Ishikawa (cell line): Measurements from ENCODE around the gene CERT1.

Source experiments
- EGR1 ChIP-seq: IDR thresholded peaks from 2 replicates; pipeline ENCODE4 v1.6.1; 2012
- EP300 ChIP-seq: IDR thresholded peaks from 2 replicates; pipeline ENCODE4 v1.6.1; 2012; ENCODE audit warnings: borderline replicate concordance
- FOXM1 ChIP-seq: IDR thresholded peaks from 2 replicates; pipeline ENCODE4 v1.6.1; 2012; ENCODE audit warnings: low read depth, borderline replicate concordance
- YY1 ChIP-seq: IDR thresholded peaks from 2 replicates; pipeline ENCODE4 v1.6.1; 2012; ENCODE audit warnings: low read depth
- TF ChIP-seq, protein P1 (sequence below): IDR thresholded peaks from 2 replicates; pipeline ENCODE4 v1.6.1; 2012; ENCODE audit warnings: low read depth, mild to moderate bottlenecking

DNA sequence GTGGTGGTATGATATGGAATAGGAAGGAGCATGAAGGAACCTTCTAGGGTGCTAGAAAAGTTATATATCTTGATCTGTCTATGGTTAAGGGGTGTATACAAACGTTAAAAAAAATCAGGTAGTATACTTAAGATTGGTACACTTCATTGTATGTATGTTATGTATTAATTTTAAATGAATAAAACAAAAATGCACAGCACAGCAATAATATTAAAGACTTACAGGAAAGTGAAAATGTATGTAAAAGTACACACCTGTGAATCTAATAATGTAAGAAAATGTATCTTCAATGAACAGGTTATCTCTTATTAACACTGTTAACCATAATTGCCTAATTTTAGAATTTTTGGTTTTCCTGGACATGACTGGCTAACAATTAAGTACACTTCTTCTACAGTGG lies 97.2 kb downstream of the CERT1 start:
- TF ChIP-seq EGR1 = no peak
- TF ChIP-seq YY1 = no peak
- TF ChIP-seq, protein P1, sequence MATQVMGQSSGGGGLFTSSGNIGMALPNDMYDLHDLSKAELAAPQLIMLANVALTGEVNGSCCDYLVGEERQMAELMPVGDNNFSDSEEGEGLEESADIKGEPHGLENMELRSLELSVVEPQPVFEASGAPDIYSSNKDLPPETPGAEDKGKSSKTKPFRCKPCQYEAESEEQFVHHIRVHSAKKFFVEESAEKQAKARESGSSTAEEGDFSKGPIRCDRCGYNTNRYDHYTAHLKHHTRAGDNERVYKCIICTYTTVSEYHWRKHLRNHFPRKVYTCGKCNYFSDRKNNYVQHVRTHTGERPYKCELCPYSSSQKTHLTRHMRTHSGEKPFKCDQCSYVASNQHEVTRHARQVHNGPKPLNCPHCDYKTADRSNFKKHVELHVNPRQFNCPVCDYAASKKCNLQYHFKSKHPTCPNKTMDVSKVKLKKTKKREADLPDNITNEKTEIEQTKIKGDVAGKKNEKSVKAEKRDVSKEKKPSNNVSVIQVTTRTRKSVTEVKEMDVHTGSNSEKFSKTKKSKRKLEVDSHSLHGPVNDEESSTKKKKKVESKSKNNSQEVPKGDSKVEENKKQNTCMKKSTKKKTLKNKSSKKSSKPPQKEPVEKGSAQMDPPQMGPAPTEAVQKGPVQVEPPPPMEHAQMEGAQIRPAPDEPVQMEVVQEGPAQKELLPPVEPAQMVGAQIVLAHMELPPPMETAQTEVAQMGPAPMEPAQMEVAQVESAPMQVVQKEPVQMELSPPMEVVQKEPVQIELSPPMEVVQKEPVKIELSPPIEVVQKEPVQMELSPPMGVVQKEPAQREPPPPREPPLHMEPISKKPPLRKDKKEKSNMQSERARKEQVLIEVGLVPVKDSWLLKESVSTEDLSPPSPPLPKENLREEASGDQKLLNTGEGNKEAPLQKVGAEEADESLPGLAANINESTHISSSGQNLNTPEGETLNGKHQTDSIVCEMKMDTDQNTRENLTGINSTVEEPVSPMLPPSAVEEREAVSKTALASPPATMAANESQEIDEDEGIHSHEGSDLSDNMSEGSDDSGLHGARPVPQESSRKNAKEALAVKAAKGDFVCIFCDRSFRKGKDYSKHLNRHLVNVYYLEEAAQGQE = no peak
- no peak for TF ChIP-seq FOXM1
- no peak for TF ChIP-seq EP300
